Tibial nerve (tissue), 4 donors: ENCODE measurements around the gene SFTPB.

Experiments
- EP300 ChIP-seq, 2 donors: sonication (generic); formaldehyde crosslinking; IDR thresholded peaks; one replicate each; pipeline ENCODE4 v1.6.1; 2017; ENCODE audit warnings: antibody characterized with exemption in 2 of 2, mild to moderate bottlenecking in 1 of 2
- POLR2A ChIP-seq, 2 donors: fragments of 450-650 bp; IDR thresholded peaks; one replicate each; pipeline ENCODE4 v1.6.1; 2017; ENCODE audit warnings: antibody characterized with exemption in 2 of 2, mild to moderate bottlenecking in 2 of 2, moderate library complexity in 2 of 2
- TF ChIP-seq, protein P1 (sequence below), 5 experiments: fragments of 200-600 bp in 3 of 5; fragments of 450-650 bp in 2 of 5; sonication (generic) in 3 of 5; IDR thresholded peaks; one replicate each; pipeline ENCODE4 v1.5.1; 2016 to 2019; ENCODE audit warnings: antibody characterized with exemption in 5 of 5, mild to moderate bottlenecking in 3 of 5, moderate library complexity in 2 of 5

DNA sequence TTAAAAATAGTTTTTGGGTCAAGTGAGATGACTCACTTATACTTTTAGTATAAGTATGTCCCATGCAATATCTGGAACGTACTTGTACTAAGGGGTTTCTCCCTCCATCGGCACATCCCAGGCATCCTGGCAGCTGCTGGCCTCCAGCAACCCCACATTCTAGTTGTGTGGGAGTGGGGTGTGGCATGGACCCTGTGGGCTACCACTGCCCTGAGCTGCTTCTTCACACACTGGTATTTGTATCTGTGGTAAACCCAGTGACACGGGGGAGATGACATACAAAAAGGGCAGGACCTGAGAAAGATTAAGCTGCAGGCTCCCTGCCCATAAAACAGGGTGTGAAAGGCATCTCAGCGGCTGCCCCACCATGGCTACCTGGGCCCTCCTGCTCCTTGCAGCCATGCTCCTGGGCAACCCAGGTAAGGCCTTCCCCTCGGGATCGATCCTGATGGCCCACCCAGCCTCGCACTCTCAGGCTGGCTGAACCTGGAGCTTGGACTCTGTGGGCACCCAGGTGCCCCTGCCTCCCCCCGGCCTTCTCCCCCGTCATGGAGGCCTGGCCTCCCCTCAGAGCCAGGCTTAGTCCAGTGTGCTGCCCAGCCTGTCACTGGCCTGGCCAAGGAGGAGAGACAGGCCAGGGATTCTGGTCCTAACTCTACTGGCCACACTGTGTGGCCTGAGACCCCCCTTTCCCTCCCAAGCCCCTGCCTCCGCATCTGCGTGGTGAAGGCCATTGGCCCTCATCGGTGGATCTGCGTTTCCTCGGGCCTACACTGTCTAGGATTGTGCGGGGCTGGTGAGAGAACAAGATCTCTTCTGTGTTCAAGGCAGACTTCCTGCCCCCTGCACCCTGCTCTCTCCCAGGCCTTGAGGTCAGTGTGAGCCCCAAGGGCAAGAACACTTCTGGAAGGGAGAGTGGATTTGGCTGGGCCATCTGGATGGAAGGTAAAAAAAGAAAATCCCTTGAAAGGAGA, 26.3 kb upstream of the SFTPB start, which contains the start of gene GNLY:
- TF ChIP-seq, protein P1, sequence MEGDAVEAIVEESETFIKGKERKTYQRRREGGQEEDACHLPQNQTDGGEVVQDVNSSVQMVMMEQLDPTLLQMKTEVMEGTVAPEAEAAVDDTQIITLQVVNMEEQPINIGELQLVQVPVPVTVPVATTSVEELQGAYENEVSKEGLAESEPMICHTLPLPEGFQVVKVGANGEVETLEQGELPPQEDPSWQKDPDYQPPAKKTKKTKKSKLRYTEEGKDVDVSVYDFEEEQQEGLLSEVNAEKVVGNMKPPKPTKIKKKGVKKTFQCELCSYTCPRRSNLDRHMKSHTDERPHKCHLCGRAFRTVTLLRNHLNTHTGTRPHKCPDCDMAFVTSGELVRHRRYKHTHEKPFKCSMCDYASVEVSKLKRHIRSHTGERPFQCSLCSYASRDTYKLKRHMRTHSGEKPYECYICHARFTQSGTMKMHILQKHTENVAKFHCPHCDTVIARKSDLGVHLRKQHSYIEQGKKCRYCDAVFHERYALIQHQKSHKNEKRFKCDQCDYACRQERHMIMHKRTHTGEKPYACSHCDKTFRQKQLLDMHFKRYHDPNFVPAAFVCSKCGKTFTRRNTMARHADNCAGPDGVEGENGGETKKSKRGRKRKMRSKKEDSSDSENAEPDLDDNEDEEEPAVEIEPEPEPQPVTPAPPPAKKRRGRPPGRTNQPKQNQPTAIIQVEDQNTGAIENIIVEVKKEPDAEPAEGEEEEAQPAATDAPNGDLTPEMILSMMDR (IDR thresholded peaks at IDR 0.05) = no peak
- TF ChIP-seq POLR2A (IDR thresholded peaks at IDR 0.05) (no peak), EP300 (IDR thresholded peaks at IDR 0.05) (no peak)
